HepG2 (cell line): ENCODE results near the gene TMEM31. TPM values are rescaled to one million over a fixed set of nuclear protein-coding genes. Genes with fewer than 3 reads are reported as not detected.

ENCODE experiments used
- ARID5B ChIP-seq: IDR thresholded peaks from 2 replicates; pipeline ENCODE4 v1.4.0; 2020; ENCODE audit warnings: mild to moderate bottlenecking, missing genetic modification reagents
- ATF5 ChIP-seq: sonication (generic); formaldehyde crosslinking; IDR thresholded peaks from 2 replicates; pipeline ENCODE4 v1.4.0; 2020; ENCODE audit warnings: mild to moderate bottlenecking, low read depth, missing genetic modification reagents
- CTCF ChIP-seq: sonication (generic); formaldehyde crosslinking; IDR thresholded peaks from 2 replicates; pipeline ENCODE4 v1.5.0; 2020; ENCODE audit warnings: mild to moderate bottlenecking, missing genetic modification reagents, moderate library complexity
- EHMT2 ChIP-seq: fragments of 200-600 bp; sonication (generic); IDR thresholded peaks from 2 replicates; pipeline ENCODE4 v1.7.0; 2017; ENCODE audit warnings: antibody characterized with exemption, low read depth, low read length, borderline replicate concordance
- HBP1 ChIP-seq: IDR thresholded peaks from 2 replicates; pipeline ENCODE4 v1.6.1; 2016; ENCODE audit warnings: low read depth, control low read depth
- HNF4A ChIP-seq: sonication (generic); formaldehyde crosslinking; IDR thresholded peaks from 2 replicates; pipeline ENCODE4 v1.4.0; 2020; ENCODE audit warnings: missing genetic modification reagents
- HOXA3 ChIP-seq: sonication (generic); formaldehyde crosslinking; IDR thresholded peaks from 2 replicates; pipeline ENCODE4 v1.5.0; 2020; ENCODE audit warnings: missing genetic modification reagents
- NCOR1 ChIP-seq: fragments of 200-600 bp; sonication (generic); IDR thresholded peaks from 2 replicates; pipeline ENCODE4 v1.7.0; 2017; ENCODE audit warnings: antibody characterized with exemption, low read length, borderline replicate concordance
- NR2F2 ChIP-seq: IDR thresholded peaks from 2 replicates; pipeline ENCODE4 v1.6.1; 2012; ENCODE audit warnings: low read depth, inconsistent platforms, borderline replicate concordance
- TERF1 ChIP-seq: sonication (generic); formaldehyde crosslinking; IDR thresholded peaks from 2 replicates; pipeline ENCODE4 v1.8.0; 2022; ENCODE audit warnings: mild to moderate bottlenecking, missing genetic modification reagents, moderate library complexity
- ZBTB1 ChIP-seq: sonication (generic); formaldehyde crosslinking; IDR thresholded peaks from 2 replicates; pipeline ENCODE4 v1.4.0; 2020; ENCODE audit warnings: missing genetic modification reagents, borderline replicate concordance
- ZBTB2 ChIP-seq: sonication (generic); formaldehyde crosslinking; IDR thresholded peaks from 2 replicates; pipeline ENCODE4 v1.8.0; 2022; ENCODE audit warnings: low read depth, missing genetic modification reagents
- ZEB1 ChIP-seq: IDR thresholded peaks from 2 replicates; pipeline ENCODE4 v1.6.1; 2012; ENCODE audit warnings: mild to moderate bottlenecking, low read depth, inconsistent platforms; ENCODE audit not compliant: insufficient replicate concordance
- ZNF431 ChIP-seq: sonication (generic); formaldehyde crosslinking; IDR thresholded peaks from 2 replicates; pipeline ENCODE4 v1.9.0; 2022; ENCODE audit warnings: missing genetic modification reagents, low read depth, mild to moderate bottlenecking, borderline replicate concordance
- ZNF510 ChIP-seq: sonication (generic); formaldehyde crosslinking; IDR thresholded peaks from 2 replicates; pipeline ENCODE4 v1.4.0; 2020; ENCODE audit warnings: low read depth, mild to moderate bottlenecking, missing genetic modification reagents
- ZNF569 ChIP-seq: sonication (generic); formaldehyde crosslinking; IDR thresholded peaks from 2 replicates; pipeline ENCODE4 v1.5.0; 2020; ENCODE audit warnings: mild to moderate bottlenecking, missing genetic modification reagents, moderate library complexity, borderline replicate concordance
- ZNF570 ChIP-seq: sonication (generic); formaldehyde crosslinking; IDR thresholded peaks from 2 replicates; pipeline ENCODE4 v1.4.0; 2020; ENCODE audit warnings: mild to moderate bottlenecking, missing genetic modification reagents, borderline replicate concordance
- ZNF773 ChIP-seq: sonication (generic); formaldehyde crosslinking; IDR thresholded peaks from 2 replicates; pipeline ENCODE4 v1.4.0; 2020; ENCODE audit warnings: missing genetic modification reagents, borderline replicate concordance
- polyA plus RNA-seq, 8 experiments: library from polyadenylated mRNA; depleted of rRNA in 3 of 8; stranded (reverse) in 7 of 8; unstranded in 1 of 8; fragments of >200 nt; fragmentation: Illumina TruSeq in 4 of 8; extraction: Trizol in 4 of 8; gene quantifications; 2 replicates each; pipeline versions ENCODE4 v1.2.1 to v1.2.3, GENCODE V29; 2011 to 2016; ENCODE audit warnings: low read depth in 4 of 8, missing spikeins in 1 of 8, mixed read lengths in 1 of 8; ENCODE audit not compliant: insufficient read depth in 1 of 8
- total RNA-seq, 5 experiments: library from RNA; depleted of rRNA; stranded (reverse); fragments of >200 nt; fragmentation: Illumina TruSeq; extraction: Trizol; gene quantifications; 2 replicates each; pipeline ENCODE4 v1.2.3, GENCODE V29; 2016; ENCODE audit warnings: low read depth in 1 of 5

The TMEM31 gene
- total and polyA plus RNA-seq, 2 of the 13 experiments (the other 11 are each of a cell fraction or from before 2014, with no cell fraction given): 0.16 TPM; not detected in 1

- TF ChIP-seq ARID5B (no peak), TERF1 (CRISPR knock-in tag) (no peak), ZNF773 (CRISPR knock-in tag) (no peak), ZNF570 (no peak), EHMT2 (no peak), ATF5 (CRISPR knock-in tag) (no peak), ZNF510 (CRISPR knock-in tag) (no peak), ZBTB1 (CRISPR knock-in tag) (no peak), ZNF431 (no peak), CTCF (CRISPR knock-in tag) (peak; percentile 63), HBP1 (CRISPR knock-in tag) (no peak), NCOR1 (peak; percentile 57; the same call in 1 of the 2 replicates), HNF4A (CRISPR knock-in tag) (no peak), HOXA3 (CRISPR knock-in tag) (no peak), ZBTB2 (CRISPR knock-in tag) (0 out of 2 replicates have a peak, but pooled peaks have one; percentile 32), ZEB1 (no peak), ZNF569 (CRISPR knock-in tag) (no peak), NR2F2 (no peak)
Observed at GRCh38 chrX:103687073-103687695, 23.5 kb upstream of the TMEM31 start (continued).
